Right cardiac atrium (tissue), 5 donors: ENCODE data around the gene CNTNAP2. TPM values are rescaled to one million over a fixed set of nuclear protein-coding genes. Genes with fewer than 3 reads are reported as not detected.
"Not testable (repeated sequence)": the region's sequence is repeated elsewhere in the genome, so short reads cannot be mapped to it uniquely, and the experiment has no call there.

Experiments used
- ATAC-seq, 2 donors: fragments of 200-7000 bp; cut with Tn5 transposase; one replicate each; pipeline versions ENCODE4 v1.8.0 to v1.9.1; 2020; ENCODE audit warnings: moderate library complexity in 2 of 2, mild to moderate bottlenecking in 1 of 2
- DNase-seq, 3 donors: peaks; one replicate each; pipeline ENCODE4 v3.0.0-alpha.2; 2020
- H3K27ac ChIP-seq: one replicate; pipeline ENCODE4 v1.5.1; 2013; ENCODE audit warnings: mild to moderate bottlenecking, low read length, control low read depth, moderate library complexity
- H3K27me3 ChIP-seq: one replicate; pipeline ENCODE4 v1.6.1; 2013; ENCODE audit not compliant: control insufficient read depth, insufficient read depth
- H3K4me1 ChIP-seq: one replicate; pipeline ENCODE4 v1.6.1; 2013; ENCODE audit warnings: low read length; ENCODE audit not compliant: control insufficient read depth, insufficient read depth
- H3K4me3 ChIP-seq: one replicate; pipeline ENCODE4 v1.5.1; 2013; ENCODE audit warnings: low read length, control low read depth
- H3K9me3 ChIP-seq: one replicate; pipeline ENCODE4 v1.6.1; 2013; ENCODE audit warnings: low read length; ENCODE audit not compliant: control insufficient read depth
- WGBS: extraction: QIAGEN DNeasy Blood & Tissue Kit; methylation state at CpG from one replicate; pipeline ENCODE4 v1.1.7; 2013; 5-methylcytosine and 5-hydroxymethylcytosine counted together
- intact Hi-C, 4 donors: fragments of 100-400 bp; cut with DNase I; formaldehyde crosslinking; loops; one replicate each; pipeline versions ENCODE4 v1.11.0 to v1.14.0; 2022 to 2023
- polyA plus RNA-seq: library from polyadenylated mRNA; stranded (reverse); fragments of 200-250 nt; gene quantifications from one replicate; pipeline ENCODE4 v1.2.3, GENCODE V29; 2013
- total RNA-seq, 4 donors: library from RNA; stranded (reverse); fragmentation: NEBNext Ultra II Directional; extraction: Animal tissue kit (Norgen Biotek cat#: 25700); gene quantifications; one replicate each; pipeline ENCODE4 v1.2.1, GENCODE V29; 2021
- donor health status: healthy with polysubstance abuse.
- donor health status: DM: no; HTN: yes; CAD: no.
- donor health status: DM: no; HTN: no; CAD: no.
- donor health status: DM: no; HTN: yes; CAD: no; lungs with severe emphysema.
- donor health status: DM: yes; HTN: yes; CAD: no.

Gene CNTNAP2
- total and polyA plus RNA-seq, 5 donors, result 0.23 to 1.7 (median 0.91) TPM; not detected in 1

- Histone ChIP-seq H3K4me1 (no peaks in the 10 kb centered on the region), H3K27ac (no peak overlapping the region), H3K9me3 (no peaks in the 10 kb centered on the region), H3K4me3 (no peak overlapping the region), H3K27me3 (no peaks in the 10 kb centered on the region)
- DNase-seq (no peak), ATAC-seq (no peak)
- intact Hi-C loops, result no loop called here
- WGBS, result 90% methylated on average over 8 of the region's 8 CpGs
Observed at GRCh38 chr7:148456351-148456750, 2339.8 kb downstream of the CNTNAP2 start.

- ATAC-seq (no peak), DNase-seq (no peak)
- Histone ChIP-seq H3K27me3 (no peaks in the 10 kb centered on the region), H3K4me1 (no peaks in the 10 kb centered on the region), H3K27ac (no peak overlapping the region), H3K9me3 (no peaks in the 10 kb centered on the region), H3K4me3 (no peak overlapping the region)
- intact Hi-C loops, result no loop called here
- whole genome bisulfite sequencing, result 88% methylated on average over 10 of the region's 10 CpGs
Observed at GRCh38 chr7:148457310-148457921, 2340.8 kb downstream of the CNTNAP2 start.

GRCh38 chr7:148458263-148458662 is 2341.7 kb downstream of the CNTNAP2 start:
- H3K27me3 ChIP-seq, result no peaks in the 10 kb centered on the region
- intact Hi-C loops, result no loop called here
- H3K27ac ChIP-seq, result no peak overlapping the region
- H3K9me3 ChIP-seq, result no peaks in the 10 kb centered on the region
- no peak overlapping the region for H3K4me3 ChIP-seq
- DNase-seq (no peak), ATAC-seq (no peak)
- H3K4me1 ChIP-seq, result no peaks in the 10 kb centered on the region

- 87% methylated on average over 4 of the region's 4 CpGs for WGBS
- ATAC-seq, result no peak
- H3K4me1 ChIP-seq, result no peaks in the 10 kb centered on the region
- H3K9me3 ChIP-seq, result no peaks in the 10 kb centered on the region
- intact Hi-C loops, result no loop called here
- no peak overlapping the region for H3K4me3 ChIP-seq
- H3K27ac ChIP-seq, result no peak overlapping the region
- DNase-seq, result no peak
- H3K27me3 ChIP-seq, result no peaks in the 10 kb centered on the region
Observed at GRCh38 chr7:148461392-148462179, 2345.0 kb downstream of the CNTNAP2 start.

GRCh38 chr7:148462774-148463173 is 2346.2 kb downstream of the CNTNAP2 start:
- ATAC-seq, H3K27ac ChIP-seq, H3K4me3 ChIP-seq, DNase-seq, H3K9me3 ChIP-seq, intact Hi-C loops, H3K27me3 ChIP-seq, H3K4me1 ChIP-seq: not testable (repeated sequence)
- WGBS, result 91% methylated on average over 9 of the region's 9 CpGs

- Histone ChIP-seq H3K27ac (no peak overlapping the region), H3K4me1 (no peaks in the 10 kb centered on the region), H3K4me3 (no peak overlapping the region), H3K27me3 (no peaks in the 10 kb centered on the region), H3K9me3 (no peaks in the 10 kb centered on the region)
- intact Hi-C loops, result no loop called here
- DNase-seq, result no peak
- 92% methylated on average over 4 of the region's 4 CpGs for WGBS
- ATAC-seq, result no peak
Observed at GRCh38 chr7:148463210-148463609, 2346.6 kb downstream of the CNTNAP2 start.

- no peaks in the 10 kb centered on the region for H3K4me1 ChIP-seq
- intact Hi-C loops, result no loop called here
- no peak overlapping the region for H3K27ac ChIP-seq
- no peaks in the 10 kb centered on the region for H3K9me3 ChIP-seq
- H3K4me3 ChIP-seq, result no peak overlapping the region
- no peaks in the 10 kb centered on the region for H3K27me3 ChIP-seq
- no peak for ATAC-seq
- no peak for DNase-seq
- WGBS, result 86% methylated on average over 7 of the region's 7 CpGs
Observed at GRCh38 chr7:148464947-148465346, 2348.3 kb downstream of the CNTNAP2 start.

GRCh38 chr7:148465441-148465840 is 2348.8 kb downstream of the CNTNAP2 start:
- H3K4me1 ChIP-seq, ATAC-seq, H3K27me3 ChIP-seq, H3K4me3 ChIP-seq, DNase-seq, H3K27ac ChIP-seq, intact Hi-C loops, H3K9me3 ChIP-seq: not testable (repeated sequence)
- 92% methylated on average over 15 of the region's 15 CpGs for WGBS

GRCh38 chr7:148466120-148466519 is 2349.5 kb downstream of the CNTNAP2 start:
- ATAC-seq (no peak), DNase-seq (no peak)
- Histone ChIP-seq H3K4me1 (no peaks in the 10 kb centered on the region), H3K4me3 (no peak overlapping the region), H3K27ac (no peak overlapping the region), H3K27me3 (no peaks in the 10 kb centered on the region), H3K9me3 (no peaks in the 10 kb centered on the region)
- intact Hi-C loops, result no loop called here
- WGBS, result 91% methylated on average over 3 of the region's 3 CpGs

- no peak overlapping the region for H3K4me3 ChIP-seq
- 87% methylated on average over 7 of the region's 7 CpGs for WGBS
- H3K27ac ChIP-seq, result no peak overlapping the region
- H3K4me1 ChIP-seq, result no peaks in the 10 kb centered on the region
- intact Hi-C loops, result no loop called here
- H3K9me3 ChIP-seq, result no peaks in the 10 kb centered on the region
- no peaks in the 10 kb centered on the region for H3K27me3 ChIP-seq
- ATAC-seq, result no peak
- DNase-seq, result no peak
Observed at GRCh38 chr7:148468700-148469098, 2352.1 kb downstream of the CNTNAP2 start.
